Neural crest cell (in vitro differentiated cells): ENCODE results near the gene ARHGAP26. TPM values are rescaled to one million over a fixed set of nuclear protein-coding genes. Genes with fewer than 3 reads are reported as not detected.

ENCODE experiments used
- DNase-seq: peaks from one replicate; pipeline ENCODE4 v3.0.0; 2021; ENCODE audit warnings: low read depth, mixed read lengths, low spot score
- H3K27ac Mint-ChIP-seq: one replicate; pipeline ENCODE4 v1.8.0; 2021; ENCODE audit warnings: mild to moderate bottlenecking, mixed read lengths; ENCODE audit not compliant: unreplicated experiment
- H3K27me3 Mint-ChIP-seq: 2 replicates; pipeline ENCODE4 v1.8.0; 2021; ENCODE audit warnings: low read depth, mild to moderate bottlenecking, mixed read lengths
- H3K36me3 Mint-ChIP-seq: 2 replicates; pipeline ENCODE4 v1.8.0; 2021; ENCODE audit warnings: low read depth, mild to moderate bottlenecking, mixed read lengths
- H3K4me1 Mint-ChIP-seq: 2 replicates; pipeline ENCODE4 v1.8.0; 2021; ENCODE audit warnings: mixed read lengths
- H3K4me3 Mint-ChIP-seq: one replicate; pipeline ENCODE4 v1.8.0; 2021; ENCODE audit warnings: mild to moderate bottlenecking, mixed read lengths
- H3K9me3 Mint-ChIP-seq: 2 replicates; pipeline ENCODE4 v1.8.0; 2021; ENCODE audit warnings: mixed read lengths
- CTCF ChIP-seq: fragments of 200-600 bp; sonication (generic); conservative IDR thresholded peaks from 2 replicates; pipeline ENCODE4 v1.5.0; 2021; ENCODE audit warnings: antibody characterized with exemption, mild to moderate bottlenecking
- total RNA-seq: library from RNA; stranded (reverse); gene quantifications from 2 replicates; pipeline ENCODE4 v1.2.1, GENCODE V29; 2021

ARHGAP26 gene
- total RNA-seq, 1 donor from 2014 or later = 5.5 TPM

GRCh38 chr5:142825378-142826089 lies 55.4 kb downstream of the ARHGAP26 start:
- Mint-ChIP-seq H3K4me3 (no peak overlapping the region), H3K27me3 (peaks cover 2% of the 10 kb centered on the region), H3K4me1 (peaks cover 5% of the 10 kb centered on the region), H3K9me3 (no peaks in the 10 kb centered on the region), H3K27ac (no peak overlapping the region), H3K36me3 (no peaks in the 10 kb centered on the region)
- no peak for DNase-seq
- TF ChIP-seq CTCF = no peak

- Mint-ChIP-seq H3K27ac (no peak overlapping the region), H3K9me3 (no peaks in the 10 kb centered on the region), H3K4me3 (no peak overlapping the region), H3K27me3 (peaks cover 2% of the 10 kb centered on the region), H3K4me1 (peaks cover 10% of the 10 kb centered on the region), H3K36me3 (no peaks in the 10 kb centered on the region)
- TF ChIP-seq CTCF = no peak
- no peak for DNase-seq
Observed at GRCh38 chr5:142826093-142826492, 55.9 kb downstream of the ARHGAP26 start.

GRCh38 chr5:142826741-142827492 lies 56.7 kb downstream of the ARHGAP26 start:
- no peak for TF ChIP-seq CTCF
- DNase-seq = no peak
- no peak overlapping the region for H3K27ac Mint-ChIP-seq
- H3K9me3 Mint-ChIP-seq = no peaks in the 10 kb centered on the region
- H3K36me3 Mint-ChIP-seq = no peaks in the 10 kb centered on the region
- peaks cover 13% of the 10 kb centered on the region for H3K4me1 Mint-ChIP-seq
- H3K4me3 Mint-ChIP-seq = no peak overlapping the region
- H3K27me3 Mint-ChIP-seq = peaks cover 2% of the 10 kb centered on the region

- Mint-ChIP-seq H3K9me3 (no peaks in the 10 kb centered on the region), H3K4me1 (peaks cover 20% of the 10 kb centered on the region), H3K4me3 (no peak overlapping the region), H3K36me3 (no peaks in the 10 kb centered on the region), H3K27me3 (peaks cover 2% of the 10 kb centered on the region), H3K27ac (no peak overlapping the region)
- no peak for TF ChIP-seq CTCF
- no peak for DNase-seq
Observed at GRCh38 chr5:142827934-142828576, 57.9 kb downstream of the ARHGAP26 start.

- Mint-ChIP-seq H3K27ac (peak overlapping the region; percentile 22), H3K4me3 (no peak overlapping the region), H3K36me3 (no peaks in the 10 kb centered on the region), H3K27me3 (peaks cover 2% of the 10 kb centered on the region), H3K9me3 (no peaks in the 10 kb centered on the region), H3K4me1 (peaks cover 15% of the 10 kb centered on the region)
- TF ChIP-seq CTCF = no peak
- DNase-seq = no peak
Observed at GRCh38 chr5:142828797-142829535, 58.8 kb downstream of the ARHGAP26 start.
